Bronchial epithelial cell (primary cell): ENCODE measurements around the gene ERO1A. TPM values are rescaled to one million over a fixed set of nuclear protein-coding genes. Genes with fewer than 3 reads are reported as not detected.

Experiments
- DNase-seq: peaks from one replicate; pipeline ENCODE4 v3.0.0-alpha.2; 2010; ENCODE audit warnings: low read depth
- FAIRE-seq: peaks from 2 replicates; lab custom pipeline; 2011; peaks lifted over from hg19 to GRCh38; lab: Jason Lieb, UNC
- H3K27me3 ChIP-seq: 2 replicates; pipeline ENCODE4 v1.5.1; 2011; ENCODE audit warnings: low read length; ENCODE audit not compliant: control insufficient read depth, insufficient read depth
- H3K36me3 ChIP-seq: 2 replicates; pipeline ENCODE4 v1.5.1; 2011; ENCODE audit warnings: low read length; ENCODE audit not compliant: control insufficient read depth, insufficient read depth
- H3K4me3 ChIP-seq: 2 replicates; pipeline ENCODE4 v1.5.1; 2011; ENCODE audit warnings: mild to moderate bottlenecking, low read depth, low read length, control low read depth
- CTCF ChIP-seq: IDR thresholded peaks from 2 replicates; pipeline ENCODE4 v1.5.1; 2011; ENCODE audit warnings: mild to moderate bottlenecking, moderate library complexity, low read length, control low read depth, inconsistent platforms; ENCODE audit not compliant: insufficient read depth, severe bottlenecking
- total RNA-seq: library from RNA; depleted of rRNA; stranded (reverse); fragments of >200 nt; gene quantifications from 2 replicates; pipeline ENCODE4 v1.2.1, GENCODE V29; 2014

The ERO1A gene
- total RNA-seq, 1 donor from 2014 or later: 486 TPM

- H3K27me3 ChIP-seq: no peaks in the 10 kb centered on the region
- no peak for DNase-seq
- H3K4me3 ChIP-seq: no peak overlapping the region
- peak; percentile 32 for TF ChIP-seq CTCF
- no peak for FAIRE-seq
- H3K36me3 ChIP-seq: peaks cover 9% of the 10 kb centered on the region
Measured at GRCh38 chr14:52678591-52678990, 16.8 kb downstream of the ERO1A start.

GRCh38 chr14:52663850-52664249 lies 31.5 kb downstream of the ERO1A start:
- Histone ChIP-seq H3K4me3 (no peak overlapping the region), H3K36me3 (peaks cover 12% of the 10 kb centered on the region), H3K27me3 (no peaks in the 10 kb centered on the region)
- DNase-seq: no peak
- no peak for TF ChIP-seq CTCF
- FAIRE-seq: no peak

DNA sequence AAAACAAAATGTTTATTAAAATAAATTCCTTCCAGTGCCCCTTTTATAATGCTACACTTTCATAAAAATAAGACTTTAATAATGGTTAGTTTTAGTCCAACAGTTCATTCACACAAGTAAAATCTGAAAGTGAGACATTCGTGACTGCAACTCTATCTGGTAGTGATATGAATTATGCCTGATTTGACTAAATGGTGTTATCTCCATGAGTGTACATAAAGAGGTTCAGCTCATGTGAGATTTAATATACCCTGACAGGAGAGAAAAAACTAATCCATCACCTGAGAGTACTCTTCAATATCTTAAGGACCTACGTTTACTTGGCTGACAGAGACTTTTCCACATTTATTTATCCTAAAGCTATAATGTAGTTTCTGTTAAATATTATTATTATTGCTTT lies 34.0 kb downstream of the ERO1A start:
- TF ChIP-seq CTCF: no peak
- FAIRE-seq: no peak
- Histone ChIP-seq H3K4me3 (no peak overlapping the region), H3K36me3 (peaks cover 10% of the 10 kb centered on the region), H3K27me3 (no peaks in the 10 kb centered on the region)
- no peak for DNase-seq

DNA sequence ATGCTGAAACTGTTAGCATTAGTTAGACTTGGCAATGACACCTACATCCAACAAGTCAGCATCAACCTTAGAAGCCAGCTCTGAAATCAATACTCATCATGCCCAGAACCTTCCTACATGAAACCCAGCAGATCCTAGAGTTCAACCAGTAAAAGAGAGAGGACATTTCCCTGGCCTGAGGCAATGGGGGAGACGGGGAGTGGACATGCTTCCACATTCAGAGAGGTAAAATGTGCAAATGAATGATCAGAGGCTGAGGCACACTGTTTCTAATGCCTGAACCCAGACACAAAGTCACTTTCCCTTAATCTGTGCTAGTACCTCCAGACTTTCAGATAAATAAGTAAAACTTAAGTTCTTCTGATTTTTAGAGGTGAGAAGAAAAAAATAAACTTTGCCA lies 34.5 kb downstream of the ERO1A start:
- peak; percentile 13 for FAIRE-seq
- H3K36me3 ChIP-seq: peaks cover 7% of the 10 kb centered on the region
- no peak for DNase-seq

GRCh38 chr14:52660325-52660724 lies 35.0 kb downstream of the ERO1A start:
- DNase-seq: no peak
- no peaks in the 10 kb centered on the region for H3K27me3 ChIP-seq
- no peak for FAIRE-seq
- no peak for TF ChIP-seq CTCF
- H3K36me3 ChIP-seq: peaks cover 5% of the 10 kb centered on the region
- H3K4me3 ChIP-seq: no peak overlapping the region

More for the DNA sequence above, 34.5 kb downstream of the ERO1A start:
- Histone ChIP-seq H3K27me3 (no peaks in the 10 kb centered on the region), H3K4me3 (no peak overlapping the region)
- no peak for TF ChIP-seq CTCF

DNA sequence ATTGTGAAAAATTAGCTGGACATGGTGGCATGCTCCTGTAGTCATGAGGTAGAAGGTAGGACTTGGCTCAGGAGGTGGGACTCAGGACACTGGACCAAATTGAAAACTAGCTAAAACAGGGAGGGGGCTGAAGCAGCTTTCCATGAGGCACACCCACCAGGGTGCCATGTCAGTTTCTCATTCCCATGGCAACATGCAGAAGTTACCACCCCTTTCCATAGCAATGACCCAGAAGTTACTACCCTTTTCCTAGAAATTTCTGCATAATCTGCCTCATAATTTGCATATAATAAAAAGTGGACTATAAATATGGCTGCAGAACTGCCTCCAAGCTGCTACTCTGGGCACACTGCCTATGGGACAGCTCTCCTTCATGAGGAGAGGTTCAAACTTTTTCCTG lies 38.5 kb downstream of the ERO1A start:
- TF ChIP-seq CTCF: no peak
- Histone ChIP-seq H3K4me3 (no peak overlapping the region), H3K27me3 (no peaks in the 10 kb centered on the region), H3K36me3 (peaks cover 5% of the 10 kb centered on the region)
- DNase-seq (no peak), FAIRE-seq (peak; percentile 18)
